Activated B cell treated with CpG ODN at 0.5 μM for 24 hours (primary cell): ENCODE data around the gene MED31. TPM values are rescaled to one million over a fixed set of nuclear protein-coding genes. Genes with fewer than 3 reads are reported as not detected.

Source experiments
- ATAC-seq: fragments of 200-7000 bp; cut with Tn5 transposase; one replicate; pipeline ENCODE4 v1.10.0; 2021; ENCODE audit warnings: low read depth, mild to moderate bottlenecking, moderate library complexity
- CTCF ChIA-PET: fragments of 350-600 bp; sonication (Branson Sonifier 250); formaldehyde crosslinking; loops from one replicate; lab custom pipeline; 2021; ENCODE audit warnings: antibody characterized with exemption; lab: Charles Lee
- POLR2A ChIA-PET: fragments of 350-600 bp; sonication (Branson Sonifier 250); formaldehyde crosslinking; loops from one replicate; lab custom pipeline; 2021; ENCODE audit warnings: antibody characterized with exemption; lab: Charles Lee
- DNase-seq: peaks from one replicate; pipeline ENCODE4 v3.0.0; 2022
- H3K27ac Mint-ChIP-seq: one replicate; pipeline ENCODE4 v1.8.0; 2020; ENCODE audit warnings: mixed read lengths
- H3K27me3 Mint-ChIP-seq: one replicate; pipeline ENCODE4 v1.8.0; 2021; ENCODE audit warnings: mixed read lengths
- H3K36me3 Mint-ChIP-seq: one replicate; pipeline ENCODE4 v1.8.0; 2021; ENCODE audit warnings: low read depth, mixed read lengths
- H3K4me1 Mint-ChIP-seq: one replicate; pipeline ENCODE4 v1.8.0; 2021; ENCODE audit warnings: mixed read lengths
- H3K4me3 Mint-ChIP-seq: one replicate; pipeline ENCODE4 v1.8.0; 2020; ENCODE audit warnings: mild to moderate bottlenecking, mixed read lengths
- H3K9me3 Mint-ChIP-seq: one replicate; pipeline ENCODE4 v1.8.0; 2020; ENCODE audit warnings: mixed read lengths
- intact Hi-C: fragments of 100-400 bp; cut with micrococcal nuclease; formaldehyde crosslinking; loops from one replicate; pipeline ENCODE4 v1.15.1; 2024
- total RNA-seq: library from RNA; stranded (reverse); gene quantifications from 2 replicates; pipeline ENCODE4 v1.2.3, GENCODE V29; 2022
- TF ChIP-seq, protein P1 (sequence below): fragments of 200-600 bp; IDR thresholded peaks from one replicate; pipeline ENCODE4 v1.8.0; 2022; ENCODE audit warnings: antibody characterized with exemption, mild to moderate bottlenecking

The MED31 gene
- total RNA-seq, 1 donor from 2014 or later: 23.4 TPM

DNA sequence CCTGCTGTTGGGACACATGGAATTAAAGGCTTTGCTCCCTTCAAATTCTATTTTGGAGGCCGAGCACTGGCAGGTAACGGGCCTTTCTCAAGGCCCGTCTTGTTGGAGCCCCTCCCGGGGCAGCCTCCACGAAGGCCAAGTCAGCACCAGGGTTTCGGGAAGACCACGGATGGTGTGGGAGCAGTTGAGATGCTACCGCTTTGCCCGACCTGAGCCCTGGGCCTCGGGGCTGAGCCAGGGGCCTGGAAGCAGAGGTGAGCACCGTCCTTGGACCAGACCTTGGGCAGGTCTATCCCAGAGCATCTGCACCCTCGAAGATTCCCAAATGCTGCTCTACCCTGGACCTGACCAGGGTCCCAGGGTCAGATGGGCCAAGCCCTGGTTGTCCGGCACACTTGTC lies 23.2 kb upstream of the MED31 start:
- intact Hi-C loops: no loop called here
- DNase-seq (no peak), ATAC-seq (no peak)
- ChIA-PET POLR2A (no interaction called here), CTCF (no interaction called here)
- Mint-ChIP-seq H3K27me3 (peaks cover 11% of the 10 kb centered on the region), H3K36me3 (peaks cover 9% of the 10 kb centered on the region), H3K4me1 (no peaks in the 10 kb centered on the region), H3K4me3 (no peak overlapping the region), H3K9me3 (no peaks in the 10 kb centered on the region), H3K27ac (no peak overlapping the region)
- TF ChIP-seq, protein P1, sequence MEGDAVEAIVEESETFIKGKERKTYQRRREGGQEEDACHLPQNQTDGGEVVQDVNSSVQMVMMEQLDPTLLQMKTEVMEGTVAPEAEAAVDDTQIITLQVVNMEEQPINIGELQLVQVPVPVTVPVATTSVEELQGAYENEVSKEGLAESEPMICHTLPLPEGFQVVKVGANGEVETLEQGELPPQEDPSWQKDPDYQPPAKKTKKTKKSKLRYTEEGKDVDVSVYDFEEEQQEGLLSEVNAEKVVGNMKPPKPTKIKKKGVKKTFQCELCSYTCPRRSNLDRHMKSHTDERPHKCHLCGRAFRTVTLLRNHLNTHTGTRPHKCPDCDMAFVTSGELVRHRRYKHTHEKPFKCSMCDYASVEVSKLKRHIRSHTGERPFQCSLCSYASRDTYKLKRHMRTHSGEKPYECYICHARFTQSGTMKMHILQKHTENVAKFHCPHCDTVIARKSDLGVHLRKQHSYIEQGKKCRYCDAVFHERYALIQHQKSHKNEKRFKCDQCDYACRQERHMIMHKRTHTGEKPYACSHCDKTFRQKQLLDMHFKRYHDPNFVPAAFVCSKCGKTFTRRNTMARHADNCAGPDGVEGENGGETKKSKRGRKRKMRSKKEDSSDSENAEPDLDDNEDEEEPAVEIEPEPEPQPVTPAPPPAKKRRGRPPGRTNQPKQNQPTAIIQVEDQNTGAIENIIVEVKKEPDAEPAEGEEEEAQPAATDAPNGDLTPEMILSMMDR: no peak

DNA sequence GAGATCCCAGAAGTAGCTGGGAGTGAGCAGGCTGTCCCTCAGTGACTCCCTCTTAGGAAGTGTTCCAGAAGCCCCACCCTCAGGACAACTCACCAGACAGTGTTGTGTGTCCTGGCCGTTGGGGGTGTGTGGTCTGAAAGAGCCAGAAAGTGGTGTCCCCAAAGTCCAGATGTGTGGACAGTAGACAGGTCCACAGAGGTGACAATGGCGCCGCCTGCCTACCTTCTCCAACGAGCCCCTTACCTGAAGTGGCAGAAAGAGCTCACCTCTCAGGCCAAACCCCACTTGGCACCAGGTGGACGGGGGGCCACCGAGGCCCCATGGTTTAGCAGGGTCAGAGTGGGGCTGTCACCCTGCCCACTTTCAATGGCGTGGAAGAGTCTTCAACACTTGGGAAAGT lies 20.0 kb upstream of the MED31 start:
- ChIA-PET CTCF (interaction anchor here (1.7 kb wide), 1 partner anchor 171 kb away, joined by 5 read pairs; no protein-coding TSS in a partner anchor), POLR2A (no interaction called here)
- peaks cover 10% of the 10 kb centered on the region for H3K4me1 Mint-ChIP-seq
- intact Hi-C loops: no loop called here
- no peaks in the 10 kb centered on the region for H3K27me3 Mint-ChIP-seq
- no peaks in the 10 kb centered on the region for H3K9me3 Mint-ChIP-seq
- H3K36me3 Mint-ChIP-seq: peaks cover 18% of the 10 kb centered on the region
- TF ChIP-seq, protein P1: no peak
- no peak overlapping the region for H3K4me3 Mint-ChIP-seq
- no peak overlapping the region for H3K27ac Mint-ChIP-seq
- DNase-seq (no peak), ATAC-seq (no peak)

DNA sequence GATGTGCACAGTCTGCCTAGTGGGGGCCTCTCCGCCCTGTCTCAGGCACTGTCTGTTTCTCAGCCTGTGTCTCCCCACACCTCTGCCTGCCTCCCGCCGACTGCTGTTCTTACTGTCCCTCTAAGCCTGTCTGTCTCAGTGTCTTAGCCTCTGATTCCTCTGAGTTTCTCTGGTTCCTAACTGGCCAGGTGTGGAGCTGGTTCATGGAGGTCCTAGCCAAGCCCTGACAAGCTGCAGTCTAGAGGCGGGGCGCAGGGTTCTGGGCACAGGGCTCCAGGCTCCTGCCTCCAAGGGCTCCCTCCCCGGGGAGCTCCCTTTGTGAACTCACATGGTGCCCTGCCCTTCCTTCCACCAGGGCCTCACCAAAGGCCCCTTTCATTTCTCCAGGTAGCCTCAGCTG lies 19.6 kb upstream of the MED31 start:
- intact Hi-C loops: no loop called here
- no peak overlapping the region for H3K4me3 Mint-ChIP-seq
- peaks cover 20% of the 10 kb centered on the region for H3K36me3 Mint-ChIP-seq
- no peak overlapping the region for H3K27ac Mint-ChIP-seq
- H3K4me1 Mint-ChIP-seq: peaks cover 14% of the 10 kb centered on the region
- TF ChIP-seq, protein P1: no peak
- ATAC-seq (no peak), DNase-seq (no peak)
- ChIA-PET POLR2A (no interaction called here), CTCF (interaction anchor here (1.1 to 1.7 kb wide), 2 partner anchors 9 to 172 kb away, joined by 3 to 5 read pairs; no protein-coding TSS in a partner anchor)
- H3K27me3 Mint-ChIP-seq: no peaks in the 10 kb centered on the region
- H3K9me3 Mint-ChIP-seq: no peaks in the 10 kb centered on the region

DNA sequence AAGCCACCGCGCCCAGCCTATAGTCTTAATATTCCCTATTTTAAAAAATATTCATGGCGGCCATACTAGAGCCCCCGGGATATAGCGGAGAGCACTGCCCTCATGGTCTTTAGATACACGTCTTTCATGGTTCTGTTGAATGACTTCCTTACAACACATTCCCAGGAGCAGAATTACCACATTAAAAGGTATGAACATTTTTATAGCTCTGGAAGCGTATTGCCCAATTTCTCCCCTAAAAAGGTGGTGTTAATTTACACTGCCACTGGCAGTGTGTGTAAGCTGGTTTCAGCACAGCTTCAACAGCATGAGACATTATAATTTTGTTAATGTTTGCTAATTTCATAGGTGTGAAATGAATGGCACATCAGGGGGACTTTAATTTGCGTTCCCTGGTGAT lies 19.2 kb upstream of the MED31 start:
- no peak for ATAC-seq

DNA sequence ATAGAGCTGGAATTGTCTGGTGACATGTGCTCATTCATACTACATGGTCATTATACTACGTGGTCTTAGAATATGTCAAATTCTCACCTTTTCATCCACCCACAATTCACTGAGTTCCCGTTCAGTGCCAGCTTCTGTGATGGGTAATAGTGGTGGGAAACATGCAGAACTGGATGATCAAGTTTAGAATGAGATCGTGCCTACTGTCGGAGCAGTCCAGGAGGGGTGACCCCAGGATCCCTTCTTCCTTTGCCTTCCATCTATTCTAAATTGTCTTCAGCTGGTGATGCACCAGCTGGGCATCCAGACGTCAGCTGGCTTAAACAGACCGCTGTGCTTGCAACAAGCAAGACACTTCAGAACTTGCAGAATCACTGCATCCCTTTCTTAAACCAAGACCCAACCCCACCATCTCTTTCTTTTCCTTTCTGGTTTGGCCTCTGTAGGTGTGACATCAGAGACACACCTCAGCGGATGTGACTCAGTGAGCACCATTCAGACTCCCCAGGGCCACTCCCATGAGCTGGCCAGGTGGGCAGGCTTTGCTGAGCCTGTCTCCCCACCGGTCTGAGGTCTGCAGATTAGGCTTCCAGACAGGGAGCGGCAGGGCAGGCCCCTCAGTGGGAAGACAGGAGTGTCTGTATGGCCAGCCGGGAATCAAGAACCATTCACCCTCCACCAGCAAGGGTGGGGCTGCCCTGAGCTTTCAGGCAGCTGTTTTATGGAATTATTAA lies 18.2 kb upstream of the MED31 start:
- ATAC-seq (no peak), DNase-seq (no peak)
- H3K27me3 Mint-ChIP-seq: no peaks in the 10 kb centered on the region
- peaks cover 21% of the 10 kb centered on the region for H3K36me3 Mint-ChIP-seq
- no peaks in the 10 kb centered on the region for H3K9me3 Mint-ChIP-seq
- CTCF ChIA-PET: no interaction called here
- POLR2A ChIA-PET: no interaction called here
- intact Hi-C loops: loop anchor here (5.0 kb wide), 2 partner anchors 243 to 333 kb away; no protein-coding TSS in a partner anchor
- TF ChIP-seq, protein P1: no peak
- H3K27ac Mint-ChIP-seq: no peak overlapping the region
- H3K4me3 Mint-ChIP-seq: no peak overlapping the region
- peaks cover 17% of the 10 kb centered on the region for H3K4me1 Mint-ChIP-seq

More for the DNA sequence above, 19.2 kb upstream of the MED31 start:
- peaks cover 21% of the 10 kb centered on the region for H3K36me3 Mint-ChIP-seq
- TF ChIP-seq, protein P1: no peak
- H3K4me3 Mint-ChIP-seq: no peak overlapping the region
- CTCF ChIA-PET: interaction anchor here (1.1 to 1.7 kb wide), 2 partner anchors 9 to 172 kb away, joined by 3 to 5 read pairs; no protein-coding TSS in a partner anchor
- POLR2A ChIA-PET: no interaction called here
- no peaks in the 10 kb centered on the region for H3K9me3 Mint-ChIP-seq
- no peak for DNase-seq
- no peak overlapping the region for H3K27ac Mint-ChIP-seq
- H3K27me3 Mint-ChIP-seq: no peaks in the 10 kb centered on the region
- intact Hi-C loops: no loop called here
- H3K4me1 Mint-ChIP-seq: peaks cover 17% of the 10 kb centered on the region
